ENCODE results near the gene POLA1. TPM values are rescaled to one million over a fixed set of nuclear protein-coding genes. Genes with fewer than 3 reads are reported as not detected.

The POLA1 gene
- total RNA-seq, 4 donors from 2014 or later = 5.7 to 13.9 (median 9.9) TPM

DNA sequence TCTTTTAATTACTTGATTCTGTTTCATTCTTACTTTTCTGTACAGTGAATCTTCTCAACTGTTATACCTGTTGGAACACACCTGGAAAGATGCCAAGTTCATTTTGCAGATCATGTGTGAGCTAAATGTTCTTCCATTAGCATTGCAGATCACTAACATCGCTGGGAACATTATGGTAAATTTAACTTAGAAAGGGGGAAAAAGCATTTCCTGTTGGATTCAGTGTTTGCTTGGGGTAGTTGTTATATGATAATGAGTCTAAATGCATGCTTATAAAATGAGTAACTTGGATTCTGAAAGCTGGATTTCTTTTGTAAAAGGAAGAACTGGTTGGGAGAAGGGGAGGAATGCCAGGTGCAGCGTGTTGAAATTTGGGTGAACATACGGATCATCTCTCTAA, 47.6 kb downstream of the POLA1 start:
- no peak for ATAC-seq (ENCODE audit: low FRiP score)
- no peak for DNase-seq (ENCODE audit: low spot score)
- TF ChIP-seq, protein P1, sequence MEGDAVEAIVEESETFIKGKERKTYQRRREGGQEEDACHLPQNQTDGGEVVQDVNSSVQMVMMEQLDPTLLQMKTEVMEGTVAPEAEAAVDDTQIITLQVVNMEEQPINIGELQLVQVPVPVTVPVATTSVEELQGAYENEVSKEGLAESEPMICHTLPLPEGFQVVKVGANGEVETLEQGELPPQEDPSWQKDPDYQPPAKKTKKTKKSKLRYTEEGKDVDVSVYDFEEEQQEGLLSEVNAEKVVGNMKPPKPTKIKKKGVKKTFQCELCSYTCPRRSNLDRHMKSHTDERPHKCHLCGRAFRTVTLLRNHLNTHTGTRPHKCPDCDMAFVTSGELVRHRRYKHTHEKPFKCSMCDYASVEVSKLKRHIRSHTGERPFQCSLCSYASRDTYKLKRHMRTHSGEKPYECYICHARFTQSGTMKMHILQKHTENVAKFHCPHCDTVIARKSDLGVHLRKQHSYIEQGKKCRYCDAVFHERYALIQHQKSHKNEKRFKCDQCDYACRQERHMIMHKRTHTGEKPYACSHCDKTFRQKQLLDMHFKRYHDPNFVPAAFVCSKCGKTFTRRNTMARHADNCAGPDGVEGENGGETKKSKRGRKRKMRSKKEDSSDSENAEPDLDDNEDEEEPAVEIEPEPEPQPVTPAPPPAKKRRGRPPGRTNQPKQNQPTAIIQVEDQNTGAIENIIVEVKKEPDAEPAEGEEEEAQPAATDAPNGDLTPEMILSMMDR (IDR thresholded peaks at IDR 0.05) = no peak

DNA sequence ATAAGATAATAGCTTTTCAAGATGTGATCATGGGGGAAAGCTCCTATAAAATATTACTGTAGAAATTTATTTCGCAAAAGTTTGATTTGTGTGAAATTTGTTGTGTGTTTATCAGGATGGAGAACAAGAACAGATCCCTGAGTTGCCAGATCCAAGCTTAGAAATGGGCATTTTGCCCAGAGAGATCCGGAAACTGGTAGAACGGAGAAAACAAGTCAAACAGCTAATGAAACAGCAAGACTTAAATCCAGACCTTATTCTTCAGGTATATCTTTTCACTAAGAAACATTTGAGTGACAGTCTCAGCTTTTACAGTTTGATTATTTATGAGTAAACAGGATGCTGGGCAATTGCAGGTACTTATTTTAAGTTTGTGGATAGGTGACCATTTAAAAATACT, 54.5 kb downstream of the POLA1 start:
- DNase-seq (ENCODE audit: low spot score) = no peak
- TF ChIP-seq, protein P1 (IDR thresholded peaks at IDR 0.05) = no peak

DNA sequence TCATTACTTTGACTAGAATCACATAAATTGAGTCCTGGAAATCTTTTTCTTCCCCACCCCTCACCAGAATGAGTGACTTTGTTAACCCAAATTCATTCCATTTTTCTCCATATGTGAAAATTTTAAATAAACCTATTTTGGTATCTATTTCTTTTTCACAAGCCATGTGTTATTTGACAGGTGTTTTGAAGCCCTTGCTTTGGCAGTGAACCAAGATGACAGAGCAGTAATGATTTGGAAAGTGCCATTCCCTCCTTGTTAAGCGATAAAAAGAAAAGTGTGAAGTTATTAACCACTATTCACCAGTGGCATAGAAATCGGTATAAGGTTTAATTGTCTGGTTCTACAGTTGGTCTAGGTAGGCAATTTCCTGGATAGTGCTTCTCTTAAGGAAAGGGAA, 66.1 kb downstream of the POLA1 start:
- ATAC-seq (ENCODE audit: low FRiP score) (no peak), DNase-seq (ENCODE audit: low spot score) (no peak)
- TF ChIP-seq, protein P1 (IDR thresholded peaks at IDR 0.05) = no peak

More for the DNA sequence above, 54.5 kb downstream of the POLA1 start:
- ATAC-seq (ENCODE audit: low FRiP score) = no peak

DNA sequence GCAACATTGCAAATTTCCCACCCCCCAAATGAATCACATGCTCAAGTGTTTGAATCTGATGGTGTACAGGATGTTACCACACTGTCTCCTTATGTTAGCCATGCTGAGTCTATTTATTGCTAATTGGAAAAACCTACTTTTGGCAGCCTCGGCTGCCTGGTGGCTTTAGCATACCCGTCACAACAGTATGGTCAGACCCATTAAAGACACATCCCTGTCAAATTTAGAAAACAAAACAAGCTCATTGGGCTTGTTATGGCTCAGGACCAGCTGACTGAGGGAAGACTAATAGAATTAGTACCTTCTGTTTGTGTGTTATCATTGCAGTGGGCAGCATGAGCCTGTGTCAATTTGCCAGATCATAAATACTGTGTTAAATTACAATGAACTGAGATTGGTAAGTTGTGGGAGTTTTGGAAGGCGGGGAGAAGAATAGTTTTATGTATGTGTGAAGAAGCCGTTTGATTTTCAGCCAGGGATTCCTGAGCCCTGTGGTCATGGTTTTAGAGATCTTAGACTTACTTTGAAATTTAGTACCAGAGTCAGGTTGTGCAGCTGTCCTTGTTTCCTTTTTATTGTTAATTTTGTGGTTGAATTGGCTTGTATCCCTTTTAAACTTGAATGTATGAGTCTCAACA, 66.8 kb downstream of the POLA1 start:
- ATAC-seq (ENCODE audit: low FRiP score) (no peak), DNase-seq (ENCODE audit: low spot score) (no peak)
- TF ChIP-seq, protein P1 (IDR thresholded peaks at IDR 0.05) = no peak

DNA sequence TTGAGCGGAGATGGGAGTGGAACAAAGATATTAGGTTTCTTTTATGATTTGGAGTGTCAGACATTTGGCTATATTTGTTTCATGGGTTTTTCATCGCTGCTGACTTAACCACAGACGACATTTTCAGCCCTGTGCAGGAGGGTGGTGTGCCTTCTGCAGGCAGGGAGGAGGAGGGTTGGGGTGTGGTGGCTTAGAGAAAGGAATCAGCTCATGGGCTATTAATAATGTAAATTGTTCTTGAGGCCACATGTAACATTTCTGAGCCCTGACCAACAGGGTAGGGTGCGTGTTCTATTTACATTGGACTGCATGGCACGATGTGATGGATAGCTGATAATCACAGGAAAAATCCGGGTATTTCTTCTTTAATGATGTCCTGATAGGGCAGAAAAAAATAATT, 67.6 kb downstream of the POLA1 start:
- ATAC-seq (ENCODE audit: low FRiP score) (no peak), DNase-seq (ENCODE audit: low spot score) (no peak)
- TF ChIP-seq, protein P1 (IDR thresholded peaks at IDR 0.05) = no peak

DNA sequence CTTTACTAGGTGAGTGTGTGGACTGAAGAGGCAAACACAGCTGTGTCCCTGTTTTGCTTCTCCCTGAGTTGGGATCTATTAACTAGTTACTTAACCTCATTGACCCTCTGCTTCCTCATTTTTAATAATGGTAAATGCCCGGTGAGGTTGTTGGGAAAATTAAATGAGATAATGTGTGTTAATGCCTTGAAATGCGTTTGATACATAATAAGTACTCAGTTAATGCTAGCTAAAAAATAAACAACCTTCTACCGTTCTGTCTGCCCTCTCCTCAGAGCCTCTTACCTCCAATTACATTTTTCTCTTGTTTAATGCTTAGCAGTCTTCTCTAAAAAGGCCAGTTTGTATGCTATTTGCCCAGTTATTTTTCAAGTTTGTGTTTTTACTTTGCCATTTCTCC, 70.3 kb downstream of the POLA1 start:
- no peak for DNase-seq (ENCODE audit: low spot score)
- ATAC-seq (ENCODE audit: low FRiP score) = no peak
- TF ChIP-seq, protein P1 (IDR thresholded peaks at IDR 0.05) = no peak

DNA sequence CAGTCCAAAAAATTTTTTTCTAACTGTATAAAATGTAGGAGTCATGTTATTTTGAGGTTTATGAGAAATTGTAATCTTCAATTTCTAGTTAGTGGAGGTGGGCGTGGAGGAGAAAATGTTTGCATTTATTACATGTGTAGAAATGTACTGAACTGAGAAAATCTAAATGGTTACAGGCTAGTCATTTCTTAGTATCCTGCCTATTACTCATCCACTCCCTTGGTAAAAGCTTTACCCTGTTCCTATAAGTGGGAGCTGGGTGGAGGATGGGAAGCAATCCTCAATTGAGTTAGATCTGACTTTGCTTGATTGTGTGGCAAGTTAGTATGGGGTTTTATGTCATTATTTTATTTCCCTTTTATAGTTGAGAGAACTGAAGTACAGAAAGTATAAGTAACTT, 73.8 kb downstream of the POLA1 start:
- DNase-seq (ENCODE audit: low spot score) (no peak), ATAC-seq (ENCODE audit: low FRiP score) (no peak)
- TF ChIP-seq, protein P1 (IDR thresholded peaks at IDR 0.05) = no peak
